ENCODE results near the gene DTNBP1. TPM values are rescaled to one million over a fixed set of nuclear protein-coding genes. Genes with fewer than 3 reads are reported as not detected.

Gene DTNBP1
- total RNA-seq, 1 experiment from 2014 or later, result 28.2 TPM

GRCh38 chr6:15572296-15573016 is 90.4 kb downstream of the DTNBP1 start:
- ChIA-PET CTCF (no interaction called here), POLR2A (ENCODE audit: low non-redundant PET) (interaction anchor here (0.5 to 0.7 kb wide), 2 partner anchors 20 to 347 kb away, joined by 9 read pairs; no protein-coding TSS in a partner anchor)
- intact Hi-C loops (cut with micrococcal nuclease; ENCODE audit: unreplicated experiment), result no loop called here
- BruUV-seq (replicated peaks), result no TSS peak
- DNase-seq (ENCODE audit: low spot score), result no peak
- Histone ChIP-seq H3K9me3 (ENCODE audit: low read depth, low read length, poor library complexity, severe bottlenecking) (no peaks in the 10 kb centered on the region), H3K4me1 (ENCODE audit: insufficient read depth, low read length, poor library complexity, severe bottlenecking) (no peaks in the 10 kb centered on the region), H3K4me3 (ENCODE audit: low read depth, low read length, poor library complexity, severe bottlenecking) (no peak overlapping the region), H3K27me3 (replicated peaks; ENCODE audit: insufficient read depth, low read depth, low read length, poor library complexity) (no peaks in the 10 kb centered on the region), H3K27ac (ENCODE audit: low read depth, low read length, poor library complexity, severe bottlenecking) (no peak overlapping the region), H3K36me3 (ENCODE audit: insufficient read depth, low read length, poor library complexity, severe bottlenecking) (no peaks in the 10 kb centered on the region)
- TF ChIP-seq EZH2 (IDR thresholded peaks at IDR 0.05; ENCODE audit: borderline replicate concordance, low read depth, low read length, poor library complexity, severe bottlenecking) (no peak), CTCF (conservative IDR thresholded peaks at IDR 0.05; ENCODE audit: low read depth, low read length) (no peak)

GRCh38 chr6:15570171-15570570 is 92.7 kb downstream of the DTNBP1 start:
- CTCF ChIA-PET, result no interaction called here
- Histone ChIP-seq H3K27ac (ENCODE audit: low read depth, low read length, poor library complexity, severe bottlenecking) (no peak overlapping the region), H3K4me1 (ENCODE audit: insufficient read depth, low read length, poor library complexity, severe bottlenecking) (no peaks in the 10 kb centered on the region), H3K9me3 (ENCODE audit: low read depth, low read length, poor library complexity, severe bottlenecking) (no peaks in the 10 kb centered on the region), H3K36me3 (ENCODE audit: insufficient read depth, low read length, poor library complexity, severe bottlenecking) (no peaks in the 10 kb centered on the region), H3K4me3 (ENCODE audit: low read depth, low read length, poor library complexity, severe bottlenecking) (no peak overlapping the region), H3K27me3 (replicated peaks; ENCODE audit: insufficient read depth, low read depth, low read length, poor library complexity) (no peaks in the 10 kb centered on the region)
- no TSS peak for BruUV-seq (replicated peaks)
- intact Hi-C loops (cut with micrococcal nuclease; ENCODE audit: unreplicated experiment), result no loop called here
- POLR2A ChIA-PET (ENCODE audit: low non-redundant PET), result no interaction called here
- no peak for DNase-seq (ENCODE audit: low spot score)
- no peak for TF ChIP-seq CTCF (conservative IDR thresholded peaks at IDR 0.05; ENCODE audit: low read depth, low read length)
- TF ChIP-seq EZH2 (IDR thresholded peaks at IDR 0.05; ENCODE audit: borderline replicate concordance, low read depth, low read length, poor library complexity, severe bottlenecking), result no peak

DNA sequence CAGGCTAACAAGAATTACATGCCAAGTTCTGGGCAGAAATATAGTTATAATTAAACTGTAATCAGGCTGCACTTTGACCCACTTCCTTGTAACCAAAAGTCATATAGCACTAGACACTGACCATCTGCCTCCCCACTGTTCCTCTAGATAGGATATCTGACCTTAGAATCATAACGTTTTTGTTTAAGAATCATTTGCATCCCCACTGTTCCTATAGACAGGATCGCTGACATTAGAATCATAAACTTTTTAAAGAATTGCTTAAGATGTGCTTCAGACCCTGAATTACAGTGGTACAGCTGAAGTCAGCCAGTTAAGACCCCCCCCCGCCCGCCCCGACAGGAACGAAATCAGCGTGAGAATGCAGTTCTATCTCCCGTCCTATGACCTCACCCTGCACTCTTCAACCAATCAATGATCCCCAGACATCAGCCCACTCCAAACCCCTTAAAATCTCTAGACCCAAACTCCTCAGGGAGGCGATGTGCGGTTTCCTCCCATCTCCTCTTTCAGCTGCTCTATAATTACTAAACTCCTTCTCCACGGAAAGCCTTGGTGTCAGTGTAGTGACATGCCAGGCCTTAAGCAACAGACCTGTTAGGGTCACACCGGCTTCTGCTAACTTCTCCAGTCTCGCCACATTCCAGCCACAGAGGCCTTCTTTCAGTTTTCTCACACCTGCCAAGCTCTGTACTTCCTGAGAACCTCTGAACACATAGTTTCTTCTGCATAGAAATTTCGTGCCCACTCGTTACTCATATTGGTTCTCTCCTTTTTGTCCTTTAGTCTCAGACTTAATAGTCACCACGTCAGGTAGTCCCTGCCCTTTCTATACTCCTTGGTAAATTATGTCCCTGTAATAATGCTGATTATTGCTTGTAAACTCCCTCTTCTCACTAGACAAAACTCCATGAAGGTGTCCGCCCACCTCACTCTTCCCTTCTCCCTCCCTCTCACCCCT is 93.5 kb downstream of the DTNBP1 start:
- H3K4me3 ChIP-seq (ENCODE audit: low read depth, low read length, poor library complexity, severe bottlenecking), result no peak overlapping the region
- intact Hi-C loops (cut with micrococcal nuclease; ENCODE audit: unreplicated experiment), result no loop called here
- H3K27me3 ChIP-seq (replicated peaks; ENCODE audit: insufficient read depth, low read depth, low read length, poor library complexity), result no peaks in the 10 kb centered on the region
- TF ChIP-seq EZH2 (IDR thresholded peaks at IDR 0.05; ENCODE audit: borderline replicate concordance, low read depth, low read length, poor library complexity, severe bottlenecking), result no peak
- H3K9me3 ChIP-seq (ENCODE audit: low read depth, low read length, poor library complexity, severe bottlenecking), result no peaks in the 10 kb centered on the region
- ChIA-PET POLR2A (ENCODE audit: low non-redundant PET) (no interaction called here), CTCF (interaction anchor here (0.5 kb wide), 1 partner anchor 12 kb away, joined by 6 read pairs; no protein-coding TSS in a partner anchor)
- H3K36me3 ChIP-seq (ENCODE audit: insufficient read depth, low read length, poor library complexity, severe bottlenecking), result no peaks in the 10 kb centered on the region
- no peaks in the 10 kb centered on the region for H3K4me1 ChIP-seq (ENCODE audit: insufficient read depth, low read length, poor library complexity, severe bottlenecking)
- DNase-seq (ENCODE audit: low spot score), result no peak
- BruUV-seq (replicated peaks), result no TSS peak
- H3K27ac ChIP-seq (ENCODE audit: low read depth, low read length, poor library complexity, severe bottlenecking), result no peak overlapping the region

Data from A673 (cell line).